Sigmoid colon (tissue), 4 donors: ENCODE measurements around the gene ZFAND3.

ENCODE experiments used
- CTCF ChIP-seq, 4 experiments: fragments of 450-650 bp in 3 of 4; fragments of 200-600 bp in 1 of 4; IDR thresholded peaks; one replicate each; pipeline ENCODE4 v1.5.1; 2016 to 2019; ENCODE audit warnings: antibody characterized with exemption in 4 of 4, mild to moderate bottlenecking in 3 of 4, moderate library complexity in 2 of 4
- POLR2AphosphoS5 ChIP-seq, 4 donors: sonication (generic); formaldehyde crosslinking; IDR thresholded peaks; one replicate each; pipeline ENCODE4 v1.6.1; 2017; ENCODE audit warnings: antibody characterized with exemption in 4 of 4

DNA sequence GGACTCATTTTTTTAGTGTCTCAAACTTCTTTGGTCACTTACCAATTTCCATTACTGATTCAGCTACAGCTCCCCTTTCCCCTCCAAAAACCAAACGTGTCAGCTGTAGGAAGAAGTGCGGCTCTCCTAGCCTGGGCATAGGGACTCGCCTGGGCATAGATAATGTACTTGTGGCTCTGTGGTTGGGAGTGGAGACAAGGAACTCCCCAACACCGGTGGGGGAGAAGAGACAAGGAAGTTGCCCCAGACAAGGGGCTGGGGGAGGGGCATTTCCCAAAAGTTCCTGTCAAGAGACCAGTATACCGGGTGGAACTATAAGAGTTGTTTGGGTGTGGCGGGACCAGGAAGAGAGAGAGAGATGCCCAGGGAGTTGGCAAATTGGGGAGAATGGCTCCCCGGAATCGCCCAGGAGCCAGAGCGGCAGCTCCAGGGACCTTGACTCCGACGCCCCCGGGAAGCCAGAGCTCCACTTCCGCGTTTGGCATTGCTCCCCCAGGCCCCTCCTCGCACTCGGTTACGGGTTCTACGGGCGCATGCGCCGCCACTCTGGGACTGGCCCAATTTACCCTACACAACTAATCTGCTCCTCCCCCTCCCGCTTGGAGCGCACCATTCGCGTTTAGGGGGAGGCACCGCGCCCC is 871 bp upstream of the ZFAND3 start:
- TF ChIP-seq POLR2AphosphoS5 (IDR thresholded peaks at IDR 0.05) (peak; percentile 68 to 92 (median 82)), CTCF (IDR thresholded peaks at IDR 0.05) (no peak)
